SU-DHL-6 (cell line): ENCODE measurements around the gene C22orf42.

ENCODE experiments used
- CTCF ChIP-seq: fragments of 200-600 bp; sonication (generic); IDR thresholded peaks from one replicate; pipeline ENCODE4 v1.5.1; 2017; ENCODE audit warnings: antibody characterized with exemption, mild to moderate bottlenecking, low read length, moderate library complexity; ENCODE audit not compliant: insufficient read depth, poor library complexity, severe bottlenecking
- EZH2phosphoT487 ChIP-seq: fragments of 200-600 bp; sonication (generic), shearing (Covaris generic); conservative IDR thresholded peaks from 2 replicates; pipeline ENCODE4 v1.6.1; 2018; ENCODE audit warnings: mild to moderate bottlenecking, antibody characterized with exemption, low read length, moderate library complexity, mixed read lengths

- TF ChIP-seq CTCF: no peak
- no peak for TF ChIP-seq EZH2phosphoT487
These were observed 35.4 kb downstream of the C22orf42 start for GRCh38 chr22:32123657-32124056.
